Peyer's patch (tissue), 4 donors: ENCODE results near the gene OLFM1. TPM values are rescaled to one million over a fixed set of nuclear protein-coding genes. Genes with fewer than 3 reads are reported as not detected.

ENCODE experiments used
- DNase-seq, 3 donors: peaks; one replicate each; pipeline ENCODE4 v3.0.0-alpha.2; 2017 to 2019
- H3K27ac ChIP-seq, 4 donors: fragments of 200-600 bp; sonication (generic); one replicate each; pipeline ENCODE4 v1.5.1; 2016 to 2019
- H3K27me3 ChIP-seq, 2 donors: fragments of 200-600 bp; sonication (generic); one replicate each; pipeline ENCODE4 v1.5.1; 2019
- H3K36me3 ChIP-seq, 3 donors: fragments of 200-600 bp; sonication (generic); one replicate each; pipeline ENCODE4 v1.5.1; 2016 to 2019
- H3K4me1 ChIP-seq, 4 donors: fragments of 200-600 bp; sonication (generic); one replicate each; pipeline ENCODE4 v1.5.1; 2016 to 2019
- H3K4me3 ChIP-seq, 4 donors: fragments of 200-600 bp; sonication (generic); 1 replicate in 3 of 4; 2 replicates in 1 of 4; pipeline ENCODE4 v1.5.1; 2016 to 2019; ENCODE audit warnings: mild to moderate bottlenecking in 1 of 4
- H3K9me3 ChIP-seq, 4 donors: fragments of 200-600 bp; sonication (generic); one replicate each; pipeline ENCODE4 v1.5.1; 2016 to 2019; ENCODE audit warnings: mild to moderate bottlenecking in 1 of 4
- CTCF ChIP-seq, 6 experiments: fragments of 450-650 bp in 4 of 6; fragments of 200-600 bp in 2 of 6; sonication (generic) in 1 of 6; IDR thresholded peaks; one replicate each; pipeline ENCODE4 v1.5.1; 2017 to 2019; ENCODE audit warnings: antibody characterized with exemption in 6 of 6, mild to moderate bottlenecking in 3 of 6, moderate library complexity in 1 of 6
- POLR2A ChIP-seq, 2 donors: fragments of 450-650 bp; IDR thresholded peaks; one replicate each; pipeline ENCODE4 v1.5.1; 2017; ENCODE audit warnings: antibody characterized with exemption in 2 of 2, mild to moderate bottlenecking in 2 of 2, moderate library complexity in 2 of 2
- total RNA-seq, 4 donors: library from RNA; depleted of rRNA; stranded (reverse); fragments of >200 nt; gene quantifications; one replicate each; pipeline ENCODE4 v1.1.0, GENCODE V29; 2016

OLFM1 gene
- total RNA-seq, 4 donors from 2014 or later = 2.5 to 5.8 (median 4.9) TPM

- no peaks in the 10 kb centered on the region for H3K4me1 ChIP-seq
- DNase-seq = no peak
- TF ChIP-seq CTCF (IDR thresholded peaks at IDR 0.05) (no peak), POLR2A (IDR thresholded peaks at IDR 0.05) (no peak)
- no peaks in the 10 kb centered on the region for H3K9me3 ChIP-seq
- no peaks in the 10 kb centered on the region for H3K36me3 ChIP-seq
- no peak overlapping the region for H3K4me3 ChIP-seq
- no peak overlapping the region for H3K27ac ChIP-seq
- H3K27me3 ChIP-seq = no peaks in the 10 kb centered on the region
Observed at GRCh38 chr9:135123773-135124134, 36.3 kb downstream of the OLFM1 start.

- no peak for TF ChIP-seq CTCF (IDR thresholded peaks at IDR 0.05)
- no peak for TF ChIP-seq POLR2A (IDR thresholded peaks at IDR 0.05)
- peaks cover 0 to 3% (median 0%) of the 10 kb centered on the region in 4 donors for H3K9me3 ChIP-seq
- H3K36me3 ChIP-seq = no peaks in the 10 kb centered on the region
- H3K4me1 ChIP-seq = no peaks in the 10 kb centered on the region
- H3K4me3 ChIP-seq = no peak overlapping the region
- no peak for DNase-seq
- no peak overlapping the region for H3K27ac ChIP-seq
- no peaks in the 10 kb centered on the region for H3K27me3 ChIP-seq
Observed at GRCh38 chr9:135126451-135127187, 39.2 kb downstream of the OLFM1 start.

GRCh38 chr9:135127718-135128670, 40.5 kb downstream of the OLFM1 start:
- Histone ChIP-seq H3K36me3 (no peaks in the 10 kb centered on the region), H3K9me3 (peaks cover 0 to 3% (median 0%) of the 10 kb centered on the region in 4 donors), H3K27me3 (no peaks in the 10 kb centered on the region), H3K4me1 (no peaks in the 10 kb centered on the region), H3K27ac (no peak overlapping the region), H3K4me3 (no peak overlapping the region)
- TF ChIP-seq POLR2A (IDR thresholded peaks at IDR 0.05) (no peak), CTCF (IDR thresholded peaks at IDR 0.05) (no peak)
- no peak for DNase-seq

- Histone ChIP-seq H3K4me3 (no peak overlapping the region), H3K27me3 (no peaks in the 10 kb centered on the region), H3K4me1 (no peaks in the 10 kb centered on the region), H3K9me3 (peaks cover 0 to 3% (median 0%) of the 10 kb centered on the region in 4 donors), H3K27ac (no peak overlapping the region), H3K36me3 (no peaks in the 10 kb centered on the region)
- TF ChIP-seq POLR2A (IDR thresholded peaks at IDR 0.05) (no peak), CTCF (IDR thresholded peaks at IDR 0.05) (no peak)
- no peak for DNase-seq
Observed at GRCh38 chr9:135129137-135129695, 41.7 kb downstream of the OLFM1 start.

GRCh38 chr9:135130207-135130976, 42.9 kb downstream of the OLFM1 start:
- DNase-seq = no peak
- no peaks in the 10 kb centered on the region for H3K36me3 ChIP-seq
- H3K27ac ChIP-seq = no peak overlapping the region
- no peak for TF ChIP-seq POLR2A (IDR thresholded peaks at IDR 0.05)
- TF ChIP-seq CTCF (IDR thresholded peaks at IDR 0.05) = no peak
- no peaks in the 10 kb centered on the region for H3K4me1 ChIP-seq
- no peaks in the 10 kb centered on the region for H3K27me3 ChIP-seq
- H3K4me3 ChIP-seq = no peak overlapping the region
- peaks cover 0 to 3% (median 0%) of the 10 kb centered on the region in 4 donors for H3K9me3 ChIP-seq
